Esophagus muscularis mucosa (tissue), 3 donors: Measurements from ENCODE around the gene SLC35F4.

Experiments
- POLR2A ChIP-seq: fragments of 450-650 bp; IDR thresholded peaks from one replicate; pipeline ENCODE4 v1.6.1; 2017; ENCODE audit warnings: antibody characterized with exemption, moderate library complexity, mild to moderate bottlenecking, low read depth
- POLR2AphosphoS5 ChIP-seq, 2 donors: sonication (generic); formaldehyde crosslinking; IDR thresholded peaks; one replicate each; pipeline ENCODE4 v1.6.1; 2017; ENCODE audit warnings: antibody characterized with exemption in 2 of 2
- TF ChIP-seq, protein P1 (sequence below), 3 experiments: fragments of 200-600 bp in 2 of 3; fragments of 450-650 bp in 1 of 3; sonication (generic) in 2 of 3; IDR thresholded peaks; one replicate each; pipeline ENCODE4 v1.5.1; 2017 to 2019; ENCODE audit warnings: antibody characterized with exemption in 3 of 3, mild to moderate bottlenecking in 2 of 3, moderate library complexity in 1 of 3

DNA sequence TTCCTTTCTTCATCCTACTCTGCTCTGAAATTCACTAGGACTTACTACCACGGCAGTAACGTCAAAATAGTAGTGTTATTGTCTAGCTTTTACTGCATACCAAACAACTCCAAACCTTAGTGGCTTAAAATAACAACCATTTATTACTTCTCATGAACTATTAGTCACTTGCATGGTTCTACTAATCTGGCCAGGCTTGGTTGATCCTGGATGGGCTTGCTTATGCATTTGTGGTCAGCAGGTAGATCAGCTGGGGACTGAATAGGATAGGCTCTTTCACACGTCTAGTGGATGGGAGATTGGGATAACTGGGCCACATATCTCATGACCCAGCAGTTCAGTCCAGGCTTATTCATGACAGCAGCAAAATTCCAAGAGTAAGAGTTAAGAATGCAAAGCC, 9.4 kb upstream of the SLC35F4 start:
- TF ChIP-seq, protein P1, sequence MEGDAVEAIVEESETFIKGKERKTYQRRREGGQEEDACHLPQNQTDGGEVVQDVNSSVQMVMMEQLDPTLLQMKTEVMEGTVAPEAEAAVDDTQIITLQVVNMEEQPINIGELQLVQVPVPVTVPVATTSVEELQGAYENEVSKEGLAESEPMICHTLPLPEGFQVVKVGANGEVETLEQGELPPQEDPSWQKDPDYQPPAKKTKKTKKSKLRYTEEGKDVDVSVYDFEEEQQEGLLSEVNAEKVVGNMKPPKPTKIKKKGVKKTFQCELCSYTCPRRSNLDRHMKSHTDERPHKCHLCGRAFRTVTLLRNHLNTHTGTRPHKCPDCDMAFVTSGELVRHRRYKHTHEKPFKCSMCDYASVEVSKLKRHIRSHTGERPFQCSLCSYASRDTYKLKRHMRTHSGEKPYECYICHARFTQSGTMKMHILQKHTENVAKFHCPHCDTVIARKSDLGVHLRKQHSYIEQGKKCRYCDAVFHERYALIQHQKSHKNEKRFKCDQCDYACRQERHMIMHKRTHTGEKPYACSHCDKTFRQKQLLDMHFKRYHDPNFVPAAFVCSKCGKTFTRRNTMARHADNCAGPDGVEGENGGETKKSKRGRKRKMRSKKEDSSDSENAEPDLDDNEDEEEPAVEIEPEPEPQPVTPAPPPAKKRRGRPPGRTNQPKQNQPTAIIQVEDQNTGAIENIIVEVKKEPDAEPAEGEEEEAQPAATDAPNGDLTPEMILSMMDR (IDR thresholded peaks at IDR 0.05) = no peak
- no peak for TF ChIP-seq POLR2A
- TF ChIP-seq POLR2AphosphoS5 (IDR thresholded peaks at IDR 0.05) = no peak
